Middle frontal gyrus (tissue), 1 donor: ENCODE measurements around the gene NT5DC1.
"Not testable (repeated sequence)": the region's sequence is repeated elsewhere in the genome, so short reads cannot be mapped to it uniquely, and the experiment has no call there.

Experiments used
- DNase-seq: peaks from one replicate; pipeline ENCODE4 v3.0.0-alpha.2; 2015; ENCODE audit warnings: low spot score; ENCODE audit errors: extremely low spot score

Gene NT5DC1

GRCh38 chr6:116277124-116277523 lies 176.5 kb downstream of the NT5DC1 start:
- DNase-seq = no peak

DNA sequence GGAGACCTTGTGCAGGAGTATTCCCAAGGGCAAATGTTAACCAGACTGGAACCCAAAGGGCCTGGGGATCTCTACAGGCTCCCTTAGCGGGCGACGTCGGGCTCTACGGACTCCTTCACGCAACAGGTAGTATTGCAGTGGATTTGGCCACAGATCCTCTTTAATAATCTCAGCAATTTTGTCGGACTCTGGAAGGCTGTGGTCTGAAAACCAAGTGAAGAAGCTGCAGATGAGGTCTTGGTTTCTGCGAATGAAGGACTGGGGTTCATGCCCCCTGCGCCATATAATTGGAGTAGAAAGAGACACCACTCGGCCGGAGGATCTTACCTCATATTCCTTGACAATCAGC lies 177.8 kb downstream of the NT5DC1 start:
- DNase-seq = no peak

DNA sequence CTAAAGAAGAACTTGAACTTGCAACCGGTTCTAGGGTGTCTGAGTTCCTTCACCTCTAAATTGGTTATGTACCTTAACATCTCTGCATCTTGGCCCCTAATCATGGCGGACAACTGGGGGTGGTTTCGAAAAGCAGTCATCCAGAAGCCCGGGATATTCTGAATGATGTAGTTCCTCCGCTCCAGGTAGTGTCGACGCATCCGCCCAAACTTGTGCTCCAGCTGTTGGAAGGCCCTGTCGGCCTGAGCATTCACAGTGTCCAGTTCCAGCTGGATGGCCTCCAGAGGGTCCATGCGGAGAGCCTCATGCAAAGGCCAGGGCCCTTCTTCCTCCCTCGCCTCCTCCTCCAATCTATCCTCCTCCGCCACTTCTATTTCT lies 178.2 kb downstream of the NT5DC1 start:
- DNase-seq = no peak

DNA sequence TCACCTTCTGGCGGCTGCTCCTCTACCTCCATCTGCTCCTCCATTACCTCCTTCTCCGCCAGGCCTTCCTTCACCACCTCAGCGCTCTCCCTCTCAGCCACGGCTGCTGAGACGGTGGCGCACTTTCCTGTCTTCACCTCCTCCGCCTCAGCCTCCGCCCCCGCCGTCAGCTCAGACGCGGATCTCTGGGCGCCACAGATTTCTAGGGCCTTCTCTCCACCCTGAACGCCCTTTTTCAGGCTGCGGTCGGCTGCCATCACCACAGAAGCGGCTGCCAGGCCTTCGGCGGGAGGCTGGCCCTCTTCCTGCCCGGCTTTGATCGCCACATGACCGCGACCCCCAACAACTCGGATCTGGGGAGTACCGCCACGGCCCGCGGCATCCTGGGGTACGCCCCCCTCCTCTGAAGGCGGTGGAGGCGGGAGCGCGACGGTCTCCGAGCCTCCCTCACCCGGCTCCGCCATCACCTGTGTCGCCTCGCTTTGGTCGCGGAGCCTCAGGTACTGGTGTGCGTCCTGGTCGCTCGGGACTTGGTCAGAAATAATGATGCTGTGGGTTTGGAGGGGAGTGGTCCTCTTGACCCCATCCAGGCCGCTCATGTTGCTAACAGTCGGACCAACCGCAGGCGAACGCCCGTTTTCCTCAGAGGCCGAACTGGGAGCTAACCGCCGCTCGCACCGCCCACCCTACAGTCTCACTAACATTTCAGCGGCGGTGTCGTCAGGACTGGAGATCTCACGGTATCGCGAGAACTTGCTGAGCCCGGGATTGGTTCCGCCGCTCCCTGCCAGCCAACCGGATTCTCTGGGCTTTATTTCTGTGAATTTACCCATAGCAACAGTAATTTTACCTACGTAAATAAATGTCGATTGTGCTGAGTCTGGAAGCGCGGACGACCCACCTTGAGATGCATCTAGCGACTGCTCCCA lies 178.8 kb downstream of the NT5DC1 start, which contains the start of gene TSPYL1:
TSPYL1 (minus strand) TSS at position 699 of the 929 bp plus-strand sequence; CDS start at position 599, 100 bp downstream.
- peak; percentile 98 for DNase-seq

- no peak for DNase-seq
These were observed 179.7 kb downstream of the NT5DC1 start for GRCh38 chr6:116280161-116280932.

DNA sequence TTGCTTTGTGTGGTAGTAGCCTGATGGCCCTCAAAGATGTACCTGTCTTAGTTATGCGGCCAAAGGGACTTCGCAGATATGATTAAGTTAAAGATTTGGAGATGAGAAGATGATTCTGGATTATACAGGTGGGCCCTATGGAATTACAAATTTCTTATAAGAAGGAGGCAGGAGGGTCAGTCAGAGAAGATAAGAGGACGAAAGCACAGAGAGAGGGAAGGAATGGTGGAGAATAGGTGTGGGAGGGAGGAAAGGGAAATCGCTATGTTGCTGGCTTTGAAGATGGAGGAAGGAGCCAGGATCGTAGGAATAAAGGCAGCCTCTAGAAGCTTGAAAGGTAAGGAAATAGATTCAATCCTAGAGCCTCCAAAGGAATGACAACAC lies 180.3 kb downstream of the NT5DC1 start:
- no peak for DNase-seq

- DNase-seq = no peak
These were observed 182.0 kb downstream of the NT5DC1 start for GRCh38 chr6:116282698-116283097.

DNA sequence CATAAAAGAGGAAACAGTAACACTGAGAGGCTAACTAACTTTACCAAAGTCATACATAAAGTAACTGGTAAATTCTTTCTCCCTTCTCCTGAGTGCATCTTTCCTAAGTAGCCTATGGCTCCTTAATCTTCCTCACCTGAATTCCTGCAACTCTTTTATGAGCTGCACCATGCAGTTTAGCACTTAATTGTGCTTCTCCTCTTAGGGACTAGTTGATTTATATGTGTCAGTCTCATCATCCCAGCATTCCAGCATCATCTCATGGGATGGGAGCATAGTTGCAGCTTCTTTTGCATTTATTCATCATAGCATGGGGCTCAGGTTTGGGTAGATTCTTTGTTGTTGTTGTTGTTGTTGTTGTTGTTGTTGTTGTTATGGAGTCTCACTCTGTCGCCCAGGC lies 182.5 kb downstream of the NT5DC1 start:
- DNase-seq = no peak

GRCh38 chr6:116284984-116285383 lies 184.3 kb downstream of the NT5DC1 start:
- not testable (repeated sequence) for DNase-seq

GRCh38 chr6:116286773-116287358 lies 186.2 kb downstream of the NT5DC1 start:
- DNase-seq = no peak

- DNase-seq = peak; percentile 51
These were observed 187.1 kb downstream of the NT5DC1 start for GRCh38 chr6:116287689-116288282.

- no peak for DNase-seq
These were observed 189.2 kb downstream of the NT5DC1 start for GRCh38 chr6:116289876-116290275.

DNA sequence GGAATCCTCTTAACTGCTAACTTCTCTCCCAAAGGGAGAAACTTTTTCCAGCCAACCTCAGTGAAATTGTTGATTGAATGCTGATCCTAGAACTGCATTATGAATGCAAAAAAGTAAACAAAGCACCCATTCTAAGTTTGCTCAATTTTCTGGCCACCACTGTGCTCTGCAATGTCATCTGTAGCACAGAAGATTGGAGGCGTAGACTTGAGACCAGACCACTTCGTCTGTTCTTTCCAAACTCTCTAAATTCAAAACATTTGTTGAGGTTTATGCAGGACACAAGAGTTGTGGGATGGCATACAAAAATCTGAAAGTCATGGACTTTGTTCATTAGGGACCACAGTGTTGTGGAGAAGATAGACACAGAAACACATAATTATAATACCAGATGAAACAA lies 190.1 kb downstream of the NT5DC1 start:
- no peak for DNase-seq

DNA sequence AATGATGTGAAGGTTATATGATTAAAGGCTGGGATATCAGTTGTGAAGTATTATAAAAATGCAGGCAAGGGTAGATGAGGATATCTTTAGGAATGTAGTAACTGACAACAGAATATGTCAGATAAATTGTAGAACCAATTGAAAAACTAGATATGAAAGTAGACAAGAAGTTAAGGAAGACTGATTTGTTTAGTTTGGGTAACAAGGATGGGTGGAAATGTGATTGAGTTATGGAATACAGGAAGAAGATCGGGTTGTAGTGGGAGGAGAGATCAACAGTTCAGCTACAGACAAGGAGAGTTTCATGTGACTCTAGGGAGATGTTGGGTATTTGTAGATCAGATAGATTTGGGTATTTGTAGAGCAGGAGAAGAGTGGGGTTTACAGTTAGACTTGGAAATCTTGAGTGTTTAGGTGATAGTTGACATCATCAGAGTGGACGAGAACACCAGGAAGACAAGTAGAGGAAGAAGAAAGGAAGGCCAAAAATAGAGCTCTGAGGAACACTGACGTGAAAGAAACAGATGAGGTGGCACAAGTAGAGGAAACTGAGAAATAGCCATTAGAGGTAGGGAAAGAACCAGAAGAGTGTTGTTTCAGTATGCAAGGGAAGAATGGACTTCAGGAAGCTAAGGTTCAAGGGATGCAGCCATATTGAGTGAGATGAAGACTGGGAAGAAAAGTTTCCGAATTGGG lies 191.2 kb downstream of the NT5DC1 start:
- DNase-seq = no peak

GRCh38 chr6:116292553-116292952 lies 191.9 kb downstream of the NT5DC1 start:
- no peak for DNase-seq

DNA sequence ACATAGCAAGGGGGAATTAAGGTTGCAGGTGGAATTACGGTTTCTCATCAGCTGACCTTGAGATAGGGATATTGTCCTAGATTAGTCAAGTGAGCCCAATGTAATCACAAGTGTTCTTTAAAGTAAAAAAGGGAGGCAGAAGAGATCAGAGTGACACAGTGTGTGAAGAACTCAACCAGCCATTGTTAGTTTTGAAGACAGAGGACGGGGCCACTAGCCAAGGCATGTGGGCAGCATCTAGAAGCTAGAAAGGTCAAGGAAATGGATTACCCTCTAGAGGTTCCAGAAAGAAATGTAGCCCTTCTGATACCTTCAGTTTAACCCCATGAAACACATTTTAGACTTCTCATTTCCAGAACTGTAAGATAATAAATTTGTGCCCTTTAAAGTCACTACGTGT lies 197.6 kb downstream of the NT5DC1 start:
- DNase-seq = no peak

GRCh38 chr6:116298973-116299372 lies 198.3 kb downstream of the NT5DC1 start:
- no peak for DNase-seq
